ENCODE data around the gene IFFO2.

Gene IFFO2

GRCh38 chr1:18956193-18957135, at the start of gene IFFO2:
Gene IFFO2 (minus strand): TSS chr1:18956676. CDS start chr1:18956332, 344 bp downstream.
- peak; percentile 96 for DNase-seq

- DNase-seq: no peak
Observed at GRCh38 chr1:19006000-19006399, 49.5 kb upstream of the IFFO2 start.

- no peak for DNase-seq
Observed at GRCh38 chr1:19003371-19004290, 47.2 kb upstream of the IFFO2 start.

GRCh38 chr1:19000065-19000464, 43.6 kb upstream of the IFFO2 start:
- DNase-seq: no peak

- no peak for DNase-seq
Observed at GRCh38 chr1:18999359-18999758, 42.9 kb upstream of the IFFO2 start.

GRCh38 chr1:18998016-18998724, 41.7 kb upstream of the IFFO2 start:
- DNase-seq: no peak

GRCh38 chr1:18997508-18997907, 41.0 kb upstream of the IFFO2 start:
- DNase-seq: no peak

- no peak for DNase-seq
Observed at GRCh38 chr1:18996548-18997177, 40.2 kb upstream of the IFFO2 start.

- DNase-seq: no peak
Observed at GRCh38 chr1:18994381-18994780, 37.9 kb upstream of the IFFO2 start.

- DNase-seq: no peak
Observed at GRCh38 chr1:18992646-18993045, 36.2 kb upstream of the IFFO2 start.

- DNase-seq: no peak
Observed at GRCh38 chr1:18991585-18991984, 35.1 kb upstream of the IFFO2 start.

GRCh38 chr1:18989896-18990295, 33.4 kb upstream of the IFFO2 start:
- no peak for DNase-seq

GRCh38 chr1:18989176-18989799, 32.8 kb upstream of the IFFO2 start:
- DNase-seq: no peak

GRCh38 chr1:18981242-18981641, 24.8 kb upstream of the IFFO2 start:
- DNase-seq: no peak

- no peak for DNase-seq
Observed at GRCh38 chr1:18978706-18979105, 22.2 kb upstream of the IFFO2 start.

- DNase-seq: no peak
Observed at GRCh38 chr1:18977428-18977827, 21.0 kb upstream of the IFFO2 start.

- DNase-seq: no peak
Observed at GRCh38 chr1:18976096-18976495, 19.6 kb upstream of the IFFO2 start.

- no peak for DNase-seq
Observed at GRCh38 chr1:18974606-18975005, 18.1 kb upstream of the IFFO2 start.

- no peak for DNase-seq
Observed at GRCh38 chr1:18974005-18974404, 17.5 kb upstream of the IFFO2 start.

- DNase-seq: no peak
Observed at GRCh38 chr1:18973446-18973955, 17.0 kb upstream of the IFFO2 start.

- DNase-seq: no peak
Observed at GRCh38 chr1:18972991-18973390, 16.5 kb upstream of the IFFO2 start.

- no peak for DNase-seq
Observed at GRCh38 chr1:18972531-18972930, 16.1 kb upstream of the IFFO2 start.

All from CD4-positive, alpha-beta T cell treated with Interferon gamma for 1 hour (primary cell).